Erythroblast (primary cell): ENCODE data around the gene MOV10L1.

Experiments used
- GATA1 ChIP-seq: IDR thresholded peaks from 2 replicates; pipeline ENCODE4 v1.6.1; 2011; ENCODE audit warnings: low read depth, mild to moderate bottlenecking, control low read depth, low read length, moderate library complexity
- POLR2A ChIP-seq: IDR thresholded peaks from 2 replicates; pipeline ENCODE4 v1.6.1; 2011; ENCODE audit warnings: mild to moderate bottlenecking, low read length

GRCh38 chr22:50107529-50107928, 17.7 kb downstream of the MOV10L1 start:
- TF ChIP-seq POLR2A (no peak), GATA1 (no peak)
